ENCODE results near the gene GREB1L.
A peak's percentile ranks its signal among the peaks of the same experiment; 100 is the strongest.

GREB1L gene

DNA sequence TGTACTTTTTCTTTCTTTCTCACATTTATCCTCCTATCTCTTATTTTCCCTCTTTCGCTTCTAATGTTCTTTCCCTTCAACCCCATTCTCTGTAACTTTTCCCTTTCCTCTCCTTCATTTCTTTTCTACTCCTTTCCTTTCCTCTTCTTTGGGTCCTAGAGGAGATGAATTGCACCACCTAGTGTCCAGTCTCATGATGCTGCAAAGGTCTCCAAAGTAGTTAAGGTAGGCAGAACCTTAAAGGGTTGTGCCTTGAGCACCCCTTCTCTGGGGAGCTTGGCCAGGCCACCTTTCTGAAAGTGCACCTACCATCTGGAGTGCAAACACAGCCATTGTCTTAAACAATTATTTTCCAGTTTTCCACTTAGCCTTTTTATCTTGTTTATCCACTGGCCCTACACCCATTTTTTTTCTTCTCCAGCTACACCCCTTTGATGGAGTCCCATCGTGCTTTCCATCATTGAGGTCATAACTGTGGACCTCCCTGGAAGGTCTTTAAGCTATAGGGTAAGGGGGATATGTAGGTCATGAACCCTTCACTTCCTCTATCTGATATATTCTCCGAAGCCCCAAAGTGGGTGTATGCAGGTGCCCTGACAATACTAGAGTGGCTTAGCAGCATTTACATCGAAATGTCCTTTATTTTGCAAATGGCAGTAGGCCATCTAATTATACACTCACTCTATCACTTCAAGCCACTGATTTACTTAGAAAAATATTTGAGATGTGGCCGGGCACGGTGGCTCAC lies 202.6 kb downstream of the GREB1L start:
- Mint-ChIP-seq H3K27ac (peak overlapping the region; percentile 62), H3K27me3 (ENCODE audit: low read depth, poor library complexity) (no peaks in the 10 kb centered on the region), H3K4me1 (peaks cover 14% of the 10 kb centered on the region), H3K9me3 (no peaks in the 10 kb centered on the region), H3K4me3 (no peak overlapping the region), H3K36me3 (ENCODE audit: low read depth) (peaks cover 57% of the 10 kb centered on the region)
- TF ChIP-seq, protein P1, sequence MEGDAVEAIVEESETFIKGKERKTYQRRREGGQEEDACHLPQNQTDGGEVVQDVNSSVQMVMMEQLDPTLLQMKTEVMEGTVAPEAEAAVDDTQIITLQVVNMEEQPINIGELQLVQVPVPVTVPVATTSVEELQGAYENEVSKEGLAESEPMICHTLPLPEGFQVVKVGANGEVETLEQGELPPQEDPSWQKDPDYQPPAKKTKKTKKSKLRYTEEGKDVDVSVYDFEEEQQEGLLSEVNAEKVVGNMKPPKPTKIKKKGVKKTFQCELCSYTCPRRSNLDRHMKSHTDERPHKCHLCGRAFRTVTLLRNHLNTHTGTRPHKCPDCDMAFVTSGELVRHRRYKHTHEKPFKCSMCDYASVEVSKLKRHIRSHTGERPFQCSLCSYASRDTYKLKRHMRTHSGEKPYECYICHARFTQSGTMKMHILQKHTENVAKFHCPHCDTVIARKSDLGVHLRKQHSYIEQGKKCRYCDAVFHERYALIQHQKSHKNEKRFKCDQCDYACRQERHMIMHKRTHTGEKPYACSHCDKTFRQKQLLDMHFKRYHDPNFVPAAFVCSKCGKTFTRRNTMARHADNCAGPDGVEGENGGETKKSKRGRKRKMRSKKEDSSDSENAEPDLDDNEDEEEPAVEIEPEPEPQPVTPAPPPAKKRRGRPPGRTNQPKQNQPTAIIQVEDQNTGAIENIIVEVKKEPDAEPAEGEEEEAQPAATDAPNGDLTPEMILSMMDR (IDR thresholded peaks at IDR 0.05) = peak; percentile 60
- DNase-seq = peak; percentile 20

DNA sequence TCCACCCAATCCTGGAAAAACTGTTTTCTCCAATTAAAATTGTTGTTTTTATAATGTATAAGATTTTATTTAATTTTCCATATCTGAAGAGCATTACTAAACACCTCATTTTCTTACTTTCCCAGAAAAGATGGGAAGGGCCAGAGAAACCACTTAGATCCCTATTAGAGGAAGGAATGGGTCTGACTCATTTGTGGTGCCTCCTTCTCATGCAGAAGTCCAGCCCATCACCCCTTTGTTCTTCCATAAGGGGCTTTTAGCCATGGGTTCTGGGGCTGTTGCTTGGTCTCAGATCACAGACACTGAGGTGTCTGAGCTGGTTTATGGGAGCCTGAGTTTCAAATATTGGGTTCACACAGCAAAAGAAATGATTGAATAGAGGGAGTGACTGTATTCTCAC lies 206.3 kb downstream of the GREB1L start:
- Mint-ChIP-seq H3K36me3 (ENCODE audit: low read depth) (peaks cover 45% of the 10 kb centered on the region), H3K4me3 (no peak overlapping the region), H3K27ac (peak overlapping the region; percentile 85), H3K4me1 (peaks cover 47% of the 10 kb centered on the region), H3K27me3 (ENCODE audit: low read depth, poor library complexity) (no peaks in the 10 kb centered on the region), H3K9me3 (no peaks in the 10 kb centered on the region)
- DNase-seq = no peak
- TF ChIP-seq, protein P1 (IDR thresholded peaks at IDR 0.05) = no peak

GRCh38 chr18:21449367-21450290 lies 207.6 kb downstream of the GREB1L start:
- DNase-seq = no peak

GRCh38 chr18:21450503-21450902 lies 208.5 kb downstream of the GREB1L start:
- no peaks in the 10 kb centered on the region for H3K9me3 Mint-ChIP-seq
- peaks cover 58% of the 10 kb centered on the region for H3K4me1 Mint-ChIP-seq
- TF ChIP-seq, protein P1 (IDR thresholded peaks at IDR 0.05) = no peak
- peak overlapping the region; percentile 82 for H3K27ac Mint-ChIP-seq
- peaks cover 46% of the 10 kb centered on the region for H3K36me3 Mint-ChIP-seq (ENCODE audit: low read depth)
- no peak for DNase-seq
- H3K4me3 Mint-ChIP-seq = no peak overlapping the region
- H3K27me3 Mint-ChIP-seq (ENCODE audit: low read depth, poor library complexity) = no peaks in the 10 kb centered on the region

More at GRCh38 chr18:21449367-21450290, 207.6 kb downstream of the GREB1L start:
- Mint-ChIP-seq H3K9me3 (no peaks in the 10 kb centered on the region), H3K36me3 (ENCODE audit: low read depth) (peaks cover 44% of the 10 kb centered on the region), H3K27ac (peak overlapping the region; percentile 97), H3K27me3 (ENCODE audit: low read depth, poor library complexity) (no peaks in the 10 kb centered on the region), H3K4me1 (peaks cover 52% of the 10 kb centered on the region), H3K4me3 (no peak overlapping the region)
- TF ChIP-seq, protein P1 (IDR thresholded peaks at IDR 0.05) = no peak

GRCh38 chr18:21450913-21451312 lies 208.9 kb downstream of the GREB1L start:
- Mint-ChIP-seq H3K27ac (peak overlapping the region; percentile 82), H3K4me1 (peaks cover 58% of the 10 kb centered on the region), H3K9me3 (no peaks in the 10 kb centered on the region), H3K27me3 (ENCODE audit: low read depth, poor library complexity) (no peaks in the 10 kb centered on the region), H3K36me3 (ENCODE audit: low read depth) (peaks cover 46% of the 10 kb centered on the region), H3K4me3 (no peak overlapping the region)
- TF ChIP-seq, protein P1 (IDR thresholded peaks at IDR 0.05) = no peak
- no peak for DNase-seq
